Stimulated activated CD4-positive, alpha-beta T cell treated with anti-CD3 and anti-CD28 coated beads, Interleukin-4, amount 100 ng/mL, for 4 hours (primary cell): ENCODE results near the gene KCNMB2.

Experiments
- DNase-seq, 2 experiments: peaks; one replicate each; pipeline ENCODE4 v3.0.0-alpha.2; 2020

KCNMB2 gene

DNA sequence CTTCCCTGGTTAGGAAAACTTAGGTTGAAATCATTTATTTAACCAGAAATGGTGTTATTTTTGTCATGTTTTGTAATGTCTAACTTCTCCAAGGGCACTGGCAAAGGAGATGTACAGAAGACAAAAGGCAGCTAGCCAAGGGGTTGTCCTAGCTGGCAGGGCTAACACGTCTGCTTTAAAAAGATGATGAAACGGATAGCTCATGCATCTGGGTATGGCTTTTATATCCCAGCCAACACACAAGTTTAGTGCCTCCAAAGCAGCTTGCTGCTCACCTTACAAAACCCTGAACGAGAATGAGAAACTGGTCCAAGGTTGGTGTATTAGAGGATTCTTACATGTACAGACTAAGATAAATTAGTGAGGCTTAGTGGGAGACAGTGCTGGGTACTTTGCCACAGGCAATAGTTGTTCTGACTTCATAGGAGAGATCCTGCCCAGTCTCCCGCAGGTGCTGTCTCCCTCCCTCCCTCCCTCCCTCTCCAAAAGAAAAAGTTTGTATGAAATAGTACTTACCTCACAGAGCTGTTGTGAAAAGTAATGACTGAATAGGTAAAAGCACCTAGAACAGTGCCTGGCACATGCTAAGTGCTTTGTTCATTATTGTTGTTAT lies 47.8 kb downstream of the KCNMB2 start:
- no peak for DNase-seq

DNA sequence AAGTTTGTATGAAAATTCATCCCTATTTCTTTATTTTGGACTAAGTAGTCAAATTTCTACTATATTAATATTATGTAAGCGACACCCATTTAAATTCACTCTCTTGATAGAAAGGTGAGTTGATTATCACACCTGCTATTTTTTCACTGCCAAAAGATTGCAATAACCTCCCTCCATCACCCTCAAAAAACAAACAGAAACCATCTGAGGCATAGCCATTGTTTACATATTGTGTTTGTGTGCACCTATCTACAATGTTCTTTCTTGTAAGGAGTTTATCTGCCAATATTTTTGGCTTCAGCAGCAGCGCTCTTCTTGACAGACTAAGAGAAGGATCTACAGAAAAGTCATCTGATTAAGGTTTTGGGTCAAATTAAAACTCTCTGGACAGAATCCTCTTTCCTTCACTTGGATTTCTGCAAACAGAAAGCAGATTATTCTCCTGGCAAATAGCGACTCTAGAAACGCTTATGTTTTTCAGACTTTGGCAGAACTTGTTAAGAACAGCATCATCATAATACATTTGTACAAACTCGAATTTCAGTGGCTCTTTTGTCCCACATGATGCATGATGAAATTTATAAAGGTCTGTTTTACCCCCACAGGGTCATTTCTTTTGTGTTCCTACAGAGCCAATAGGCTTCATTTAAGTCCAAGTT lies 48.6 kb downstream of the KCNMB2 start:
- DNase-seq: no peak

DNA sequence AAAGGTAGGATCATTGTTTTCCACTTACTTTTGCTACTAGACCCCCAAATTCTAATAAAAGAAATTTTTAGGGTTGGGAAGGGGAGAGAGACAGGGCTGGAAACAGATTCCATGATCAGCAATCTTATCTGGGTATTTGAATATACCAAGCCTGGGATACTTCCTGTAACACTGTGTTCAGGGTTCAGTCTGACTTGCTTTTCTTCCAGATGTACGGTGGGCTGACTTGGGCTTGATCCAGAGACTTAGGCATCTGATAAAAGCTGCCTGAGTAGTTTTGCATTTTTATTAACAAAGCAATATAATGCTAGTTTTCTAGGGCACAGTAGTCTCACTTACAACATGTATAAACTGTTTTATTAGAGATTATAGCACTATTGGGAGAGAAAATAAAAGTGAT lies 49.2 kb downstream of the KCNMB2 start:
- no peak for DNase-seq

DNA sequence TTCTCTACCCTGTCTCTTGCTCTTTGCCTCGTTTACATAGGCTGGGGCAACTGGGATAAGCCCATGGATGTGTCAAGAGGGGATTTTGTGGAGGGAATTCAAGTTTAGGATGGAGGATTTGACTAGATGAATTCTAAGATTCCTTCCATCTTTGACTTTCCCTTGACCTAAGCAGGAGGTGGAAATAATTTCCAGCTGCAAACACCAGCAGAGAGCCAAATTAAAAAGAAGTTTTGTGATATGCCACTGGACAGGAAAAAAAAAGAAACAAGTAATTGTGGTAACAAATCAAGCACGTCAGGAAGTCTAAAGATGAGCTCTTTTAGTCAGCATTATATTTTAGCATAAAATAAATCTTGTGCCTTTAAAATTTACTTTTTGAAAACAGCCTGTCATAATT lies 49.8 kb downstream of the KCNMB2 start:
- no peak for DNase-seq

DNA sequence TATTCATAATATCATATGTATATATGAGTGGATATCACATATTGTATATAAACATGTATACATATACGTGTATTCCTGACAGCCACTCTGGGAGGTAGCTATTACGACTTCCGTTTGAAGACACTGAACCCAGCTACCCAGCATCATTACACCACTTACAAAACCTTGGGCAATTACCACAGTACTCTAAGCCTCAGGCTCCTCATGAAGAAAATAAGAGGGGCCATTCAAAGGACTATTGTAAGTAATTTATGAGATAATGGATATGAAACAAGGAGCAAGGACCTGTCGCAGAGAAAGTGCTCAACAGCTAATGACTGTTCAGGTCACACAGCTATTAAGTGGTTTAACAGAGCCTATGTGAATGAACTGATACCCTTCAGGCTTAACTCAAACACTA lies 52.4 kb downstream of the KCNMB2 start:
- DNase-seq: no peak

DNA sequence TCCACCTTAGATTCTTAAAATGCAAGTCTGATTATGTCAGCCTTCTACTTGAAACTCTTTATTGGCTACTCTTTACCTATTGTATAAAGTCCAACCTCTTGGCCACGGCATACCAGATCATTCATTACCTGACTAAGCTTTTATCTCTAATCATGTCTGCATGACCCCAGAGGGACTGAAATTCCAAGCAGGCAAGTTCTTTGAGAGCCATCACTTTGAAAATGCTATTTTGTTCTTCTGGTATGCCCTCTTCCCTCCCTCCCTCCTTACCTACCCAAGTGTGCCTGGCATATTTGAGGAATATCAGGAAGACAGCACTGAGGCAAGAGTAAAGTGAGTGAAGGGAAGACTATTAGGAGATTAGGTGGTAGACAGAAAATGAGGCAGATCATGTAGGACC lies 57.5 kb downstream of the KCNMB2 start:
- DNase-seq: no peak

DNA sequence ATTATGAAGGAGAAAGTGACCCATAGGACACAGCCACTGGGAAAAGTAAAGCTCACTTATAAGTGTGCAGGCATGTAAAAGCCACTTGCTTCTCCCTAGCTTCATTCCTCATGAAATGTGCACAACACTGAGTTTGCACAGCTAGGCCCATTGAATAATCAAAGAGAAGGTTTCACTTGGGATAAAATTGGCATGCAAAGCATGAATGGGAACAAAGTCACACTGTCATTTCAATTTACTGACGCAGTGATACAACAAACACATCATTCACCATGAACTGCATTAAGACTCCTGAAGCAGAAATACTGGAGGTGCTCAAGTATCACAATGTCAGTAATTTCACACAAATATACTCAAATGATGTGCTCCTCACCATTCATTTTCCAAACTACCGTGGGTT lies 61.1 kb downstream of the KCNMB2 start:
- no peak for DNase-seq

DNA sequence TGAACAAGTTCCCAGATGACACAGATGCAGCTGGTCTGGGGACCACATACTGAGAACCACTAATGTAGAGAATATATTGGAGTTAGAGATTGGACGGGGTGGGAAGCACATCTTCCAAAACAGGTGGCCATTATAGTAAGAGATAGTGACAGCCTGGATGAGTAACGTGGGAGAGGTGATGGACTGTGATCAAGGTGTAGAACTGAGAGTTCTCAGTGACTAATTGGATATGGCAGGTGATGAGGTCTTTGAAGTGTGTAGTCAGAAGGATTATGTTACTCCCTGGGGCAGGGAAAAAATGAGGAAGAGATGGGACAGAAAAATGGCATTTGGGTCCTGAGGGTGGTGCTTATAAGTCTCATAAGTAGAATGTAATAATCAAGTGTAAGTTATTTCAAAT lies 66.6 kb downstream of the KCNMB2 start:
- DNase-seq: no peak

DNA sequence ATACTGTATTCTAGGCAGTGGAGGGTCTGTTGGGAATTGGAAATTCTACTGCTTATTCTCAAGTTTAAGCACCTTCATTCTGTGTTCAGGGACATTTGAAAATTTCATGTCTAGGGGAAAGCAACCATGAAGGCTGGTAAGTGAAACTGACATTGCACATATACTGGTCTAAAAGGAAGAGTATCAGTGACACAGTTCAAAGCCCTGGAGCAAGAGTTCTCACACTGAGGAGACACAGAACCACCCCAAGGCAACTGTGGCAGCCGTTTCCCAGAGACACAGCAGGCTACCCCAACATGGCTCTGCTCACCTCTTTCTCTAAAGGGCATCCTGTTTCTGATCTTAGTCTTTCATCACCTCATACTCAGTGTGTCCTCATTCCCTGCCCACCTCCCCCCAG lies 67.5 kb downstream of the KCNMB2 start:
- DNase-seq: no peak

DNA sequence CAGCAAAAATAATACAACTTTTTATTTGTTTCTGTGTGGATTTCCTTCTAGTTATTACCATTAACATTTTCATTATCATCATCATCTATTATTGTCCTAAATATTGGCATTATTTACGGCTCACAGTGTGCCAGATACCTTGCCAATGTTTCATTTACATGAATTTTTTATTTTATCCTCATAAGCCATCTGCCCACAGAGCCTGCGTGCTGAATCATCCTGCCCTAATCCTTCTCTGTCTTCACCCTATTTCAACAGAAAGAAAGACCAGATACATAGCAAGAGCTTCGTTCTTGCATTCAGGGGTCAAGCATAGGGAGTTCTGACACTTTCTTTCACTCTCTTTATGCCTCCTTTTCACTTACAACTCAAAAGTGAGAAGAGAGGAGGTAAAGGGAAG lies 82.0 kb downstream of the KCNMB2 start:
- DNase-seq: no peak

DNA sequence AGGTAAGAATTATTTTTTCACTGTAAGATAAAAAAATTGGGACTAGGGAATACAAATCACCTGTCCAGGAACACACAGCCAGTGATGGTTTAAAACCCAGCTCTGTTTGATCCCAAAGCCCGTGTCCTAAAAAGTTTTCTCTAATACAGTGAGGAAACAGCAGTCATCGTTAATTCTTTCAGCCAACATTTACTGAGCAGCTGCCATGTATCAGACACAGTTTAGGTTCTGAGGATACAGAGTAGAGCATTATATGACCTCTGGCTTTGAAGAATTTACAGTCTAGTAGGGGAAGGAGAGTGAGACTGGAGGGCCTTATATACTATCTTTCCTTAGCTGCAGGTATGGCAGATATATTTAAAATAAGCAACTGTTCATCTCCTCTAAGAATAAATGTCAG lies 82.7 kb downstream of the KCNMB2 start:
- no peak for DNase-seq

DNA sequence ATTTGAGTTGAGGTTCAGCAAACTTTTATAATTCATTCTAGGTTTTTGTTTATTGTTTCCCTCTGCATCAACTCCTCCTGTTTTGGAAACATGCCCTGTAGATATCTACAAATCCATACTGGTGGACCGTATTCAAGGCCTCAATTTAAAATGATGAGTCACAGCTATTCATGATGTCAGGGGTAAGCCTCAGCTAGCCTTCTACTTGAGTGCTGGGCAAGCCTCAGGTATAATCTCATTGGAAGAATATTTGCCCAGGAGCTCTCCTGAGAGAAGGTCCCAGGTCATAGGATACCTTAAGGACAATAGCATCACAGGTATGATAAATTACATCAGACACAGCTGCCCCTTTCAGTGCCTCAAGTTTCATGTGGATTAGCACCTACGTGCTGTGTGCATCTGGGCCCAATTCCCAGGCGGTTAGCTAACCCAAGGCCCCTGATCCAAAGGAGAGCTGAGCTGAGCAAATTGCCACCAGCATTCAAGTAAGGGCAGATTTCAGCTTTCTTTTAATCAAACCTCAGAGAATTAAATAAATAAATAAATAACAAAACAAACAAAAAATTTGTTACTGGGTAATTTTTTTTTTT lies 87.5 kb downstream of the KCNMB2 start:
- DNase-seq: no peak

DNA sequence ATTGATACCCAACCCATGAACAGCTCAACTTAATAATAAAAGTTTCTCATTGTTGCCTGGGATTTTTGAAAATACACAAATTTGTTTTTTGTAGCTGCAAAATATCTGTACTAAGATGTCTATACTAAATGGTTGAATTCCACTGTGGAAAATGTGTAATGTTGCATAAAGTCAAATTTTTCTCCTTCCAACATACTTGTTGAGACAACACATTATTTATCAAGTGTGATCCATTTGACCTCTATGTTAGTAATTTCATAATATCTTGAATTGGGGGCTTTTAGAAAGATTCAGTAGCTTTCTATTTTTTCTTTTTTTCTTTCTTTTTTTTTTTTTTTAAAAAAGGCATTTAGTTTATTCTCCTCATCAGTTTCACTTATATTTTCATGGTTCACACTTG lies 88.0 kb downstream of the KCNMB2 start:
- no peak for DNase-seq

DNA sequence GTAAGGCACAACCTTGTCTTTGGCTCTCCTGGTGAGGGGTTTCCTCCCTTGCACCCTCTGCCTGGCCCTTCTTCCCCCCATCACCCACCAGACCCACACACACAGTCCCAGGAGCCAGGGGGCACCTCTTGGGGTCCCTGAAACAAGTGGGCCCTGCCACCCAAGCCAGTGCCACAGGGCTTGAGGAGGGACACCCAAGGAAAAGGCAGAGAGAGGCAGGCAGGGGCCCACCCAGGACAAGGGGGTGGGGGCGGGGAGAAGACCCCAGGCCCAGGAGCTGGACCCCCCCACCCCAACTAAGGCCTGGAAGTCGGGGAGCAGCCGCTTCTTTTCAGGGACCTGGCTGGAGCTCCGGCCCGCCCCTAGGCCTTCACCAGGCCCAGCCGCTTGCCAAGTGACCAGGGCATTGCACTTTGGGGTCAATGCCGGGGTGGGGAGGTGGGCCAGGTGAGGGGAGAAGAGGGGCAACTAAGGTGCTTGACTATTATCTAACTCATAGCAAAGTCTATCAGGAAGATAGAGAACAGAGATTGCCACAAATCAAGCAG lies 88.9 kb downstream of the KCNMB2 start:
- no peak for DNase-seq

DNA sequence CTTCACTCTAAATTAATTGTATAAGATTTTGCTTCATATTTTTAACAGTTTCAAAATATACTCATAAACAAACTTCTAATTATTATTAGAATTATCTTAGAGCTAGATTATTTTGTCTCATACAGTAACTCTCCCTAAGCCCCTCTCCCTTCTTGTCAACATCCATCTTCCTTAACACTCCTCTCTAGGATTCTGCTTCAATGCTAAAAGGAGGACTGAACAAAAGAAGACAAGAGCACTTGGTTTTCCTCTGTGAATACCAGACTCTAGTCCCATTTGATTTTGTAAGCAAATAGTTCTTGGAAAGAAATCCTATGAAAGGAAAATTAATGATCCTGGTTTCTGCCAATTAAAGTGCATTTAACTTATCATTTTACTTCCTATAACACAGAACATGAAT lies 91.8 kb downstream of the KCNMB2 start:
- DNase-seq: no peak

DNA sequence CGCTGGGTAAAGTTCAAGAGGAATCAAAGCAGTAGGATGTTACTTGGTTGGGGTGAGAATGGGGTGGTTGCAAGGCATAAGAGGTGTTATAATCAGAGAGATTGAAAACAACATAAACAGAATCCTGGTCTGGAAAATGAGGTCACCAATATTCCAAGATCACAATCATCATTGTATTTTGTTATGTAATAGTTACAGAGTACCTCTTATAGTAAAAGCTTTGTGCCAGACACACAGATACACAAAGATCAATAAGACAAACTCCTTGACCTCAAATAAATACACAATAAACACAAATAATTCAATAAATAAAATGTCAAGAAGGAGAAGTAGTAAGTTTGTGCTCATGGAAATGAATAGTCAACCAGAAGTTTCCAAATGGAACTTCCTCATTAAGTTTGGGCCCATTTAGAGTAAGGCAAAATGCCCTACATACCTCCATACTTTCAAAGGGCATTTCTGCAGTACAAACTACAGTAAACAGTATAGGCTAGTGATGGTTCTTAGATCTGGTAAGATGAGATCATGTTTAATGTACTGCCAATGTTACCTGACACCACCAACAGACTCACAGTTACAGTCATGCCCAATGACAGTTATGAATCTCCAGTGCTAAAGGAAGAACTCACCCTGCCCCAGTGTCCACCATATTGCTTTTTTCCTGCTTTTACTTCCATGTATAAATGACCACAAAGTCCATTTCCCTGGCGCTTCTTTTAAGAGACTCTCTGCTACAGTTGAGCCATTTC lies 93.4 kb downstream of the KCNMB2 start:
- DNase-seq: no peak

DNA sequence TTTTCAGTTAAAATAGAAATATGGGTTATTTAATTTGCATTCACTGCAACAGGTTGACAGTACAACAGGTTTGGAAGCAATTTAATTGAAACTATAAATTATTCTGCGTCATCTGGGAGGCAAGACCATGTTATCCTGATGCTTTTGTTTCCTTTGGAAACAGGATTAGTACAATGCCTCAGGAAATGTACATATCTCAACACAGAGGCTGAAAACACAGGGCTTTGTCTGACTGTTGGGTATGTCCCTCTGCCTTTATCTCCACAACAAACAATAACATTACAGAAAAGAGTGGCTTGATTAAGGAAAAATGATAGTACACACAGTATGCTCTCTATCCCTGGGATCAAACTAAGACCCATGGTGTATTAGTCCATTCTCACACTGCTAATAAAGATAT lies 95.7 kb downstream of the KCNMB2 start:
- DNase-seq: no peak

DNA sequence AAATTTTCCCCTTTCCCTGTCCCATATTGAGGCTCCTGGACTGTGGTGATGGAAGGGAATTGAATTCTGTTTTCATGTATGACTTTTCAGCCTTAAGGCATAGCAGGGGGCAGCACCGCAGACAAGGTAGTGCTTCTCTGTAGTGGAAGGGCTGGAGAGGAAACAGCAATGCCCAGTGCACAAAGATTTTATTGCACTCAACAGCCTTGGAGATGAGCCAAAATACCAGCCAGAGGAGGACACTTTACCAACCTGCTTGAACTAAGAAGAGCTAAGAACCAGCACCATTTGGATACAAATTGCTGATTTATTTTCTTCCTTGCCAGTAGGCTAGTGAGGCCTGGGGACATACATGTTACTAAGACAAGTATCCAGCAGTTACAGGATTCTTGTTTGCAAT lies 98.7 kb downstream of the KCNMB2 start:
- no peak for DNase-seq

DNA sequence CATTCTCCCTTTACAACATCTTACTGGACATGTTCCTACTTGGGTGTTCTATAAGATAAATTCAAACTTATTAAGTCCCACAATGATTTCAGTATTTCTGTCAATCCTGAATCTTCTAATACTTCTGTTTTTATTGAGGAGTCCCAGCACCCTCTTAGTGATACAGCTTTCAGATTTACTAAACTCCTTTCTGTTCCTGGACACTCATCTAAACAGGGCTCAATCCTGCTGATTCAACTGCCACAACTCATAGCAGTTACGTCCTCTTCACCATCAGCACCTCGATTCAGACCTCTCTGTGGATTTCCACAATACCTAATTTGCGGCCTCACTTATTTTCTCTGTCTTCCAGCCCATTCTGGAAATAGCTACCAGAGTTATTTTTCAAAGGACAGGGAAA lies 101.6 kb downstream of the KCNMB2 start:
- DNase-seq: no peak

DNA sequence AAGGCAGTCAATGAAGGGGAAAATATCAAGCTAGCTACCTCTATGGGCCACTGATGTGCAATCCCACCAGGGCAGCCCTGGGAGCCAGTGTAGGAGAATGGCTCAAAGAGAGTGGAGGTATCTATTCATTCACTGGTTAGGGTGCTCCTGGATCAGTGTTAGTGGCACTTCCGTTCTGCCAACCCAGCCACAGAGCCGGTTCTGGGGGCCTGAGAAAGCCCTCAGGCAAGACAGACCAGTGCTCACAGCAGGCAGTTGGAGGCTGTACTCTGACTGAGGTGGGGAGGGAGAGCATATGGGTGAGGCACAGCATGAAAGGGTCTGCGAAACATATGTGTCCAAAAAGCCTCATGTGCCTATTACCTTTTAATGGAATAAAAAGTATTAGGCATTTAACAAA lies 109.3 kb downstream of the KCNMB2 start:
- no peak for DNase-seq

DNA sequence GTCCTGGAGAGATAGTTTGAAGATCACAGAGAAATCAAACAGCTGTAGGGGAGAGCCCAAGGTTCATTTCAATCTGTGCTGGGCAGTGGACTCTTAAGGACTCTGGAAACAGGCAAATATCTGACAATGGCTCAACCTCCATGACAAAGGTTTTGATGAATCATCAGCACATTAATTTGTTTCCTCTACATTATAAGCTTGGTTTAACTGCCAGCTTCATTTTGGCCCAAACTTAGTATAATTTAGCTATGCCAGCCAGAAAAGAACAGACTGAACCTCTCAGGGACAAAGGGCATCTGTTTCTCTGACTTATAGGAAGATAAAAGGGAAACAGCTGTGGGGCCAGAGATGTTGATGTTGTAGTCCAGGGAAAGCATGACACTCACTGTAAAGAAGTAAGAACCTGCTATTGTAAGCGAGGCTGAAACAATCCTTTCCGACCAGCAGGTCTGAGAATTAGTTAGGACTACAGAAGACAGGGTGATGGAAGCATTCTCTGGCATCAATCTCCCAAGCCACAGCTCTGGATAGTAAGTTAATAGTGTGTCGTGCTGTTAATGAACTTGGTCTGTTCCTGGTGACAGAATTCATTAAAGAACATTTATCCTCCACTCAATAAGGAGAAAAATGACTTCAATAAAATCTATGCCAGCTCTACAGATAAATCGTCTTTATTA lies 110.1 kb downstream of the KCNMB2 start:
- DNase-seq: no peak

DNA sequence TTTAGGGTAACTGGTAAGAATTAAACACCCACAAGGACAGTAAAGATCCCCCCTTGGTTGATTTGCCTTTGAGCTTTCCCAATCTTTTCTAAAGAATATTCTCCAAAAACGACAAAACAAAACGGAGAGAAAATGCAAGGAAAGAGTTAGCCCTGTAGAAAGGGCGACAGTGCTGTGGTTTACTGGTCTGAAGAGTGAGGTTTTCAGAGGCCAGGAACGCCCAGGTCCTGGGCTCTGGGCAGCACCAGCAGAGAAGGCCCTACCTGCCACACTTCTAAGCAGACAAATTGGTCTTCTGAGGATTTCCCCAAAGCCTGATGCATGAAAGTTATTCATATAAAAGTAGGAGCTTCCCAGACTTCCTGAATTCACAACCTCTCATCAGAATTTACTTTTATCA lies 119.3 kb downstream of the KCNMB2 start:
- DNase-seq: no peak

DNA sequence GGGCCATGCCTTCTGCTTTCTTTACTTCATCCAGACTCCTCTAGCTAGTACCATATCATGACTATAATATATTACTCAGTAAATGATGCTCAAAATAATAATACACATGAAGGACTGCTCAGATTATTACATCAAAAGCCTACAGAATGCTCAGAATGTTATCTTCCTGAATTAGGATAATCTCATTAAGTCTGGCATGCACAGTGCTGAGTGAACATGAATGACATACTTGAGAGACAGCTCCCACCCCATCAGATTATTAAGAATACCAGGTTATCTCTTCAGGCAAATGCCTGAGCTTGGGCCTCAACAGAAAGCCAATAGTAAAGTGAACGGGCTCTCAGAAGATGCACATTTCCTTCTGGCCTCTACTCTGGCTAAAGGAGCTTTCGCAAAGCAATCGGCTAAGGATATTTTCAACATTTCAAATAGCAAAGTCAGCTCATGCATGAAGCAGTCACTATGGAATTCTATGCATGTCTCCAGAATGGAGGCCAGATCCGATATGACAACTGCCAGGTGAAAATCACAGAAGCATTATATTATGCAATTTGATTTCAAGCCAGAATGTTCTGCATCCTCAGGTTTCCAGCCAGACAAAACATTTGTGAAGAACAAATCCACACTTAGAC lies 122.6 kb downstream of the KCNMB2 start:
- DNase-seq: no peak
